K562 (cell line): ENCODE data around the gene UBL3.

Source experiments
- E2F6 ChIP-seq, 2 experiments: IDR thresholded peaks; 2 replicates each; pipeline ENCODE4 v1.6.1; 2011; ENCODE audit warnings: borderline replicate concordance in 1 of 2, control low read depth in 1 of 2, low read depth in 1 of 2, low read length in 1 of 2, mild to moderate bottlenecking in 1 of 2, mixed read lengths in 1 of 2, moderate library complexity in 1 of 2; ENCODE audit not compliant: insufficient read depth in 1 of 2, insufficient read length in 1 of 2, poor library complexity in 1 of 2, severe bottlenecking in 1 of 2; ENCODE audit errors: extremely low read depth in 1 of 2
- MLX ChIP-seq, 2 experiments: fragments of 450-650 bp in 1 of 2; sonication (generic) in 1 of 2; formaldehyde crosslinking; conservative IDR thresholded peaks; 2 replicates each; pipeline versions ENCODE4 v1.4.0 to v1.8.1; 2020 to 2022; ENCODE audit warnings: mild to moderate bottlenecking in 1 of 2, missing genetic modification reagents in 1 of 2
- NFE2 ChIP-seq: IDR thresholded peaks from 2 replicates; pipeline ENCODE4 v1.6.1; 2014; ENCODE audit warnings: antibody characterized with exemption, low read depth
- PCBP1 ChIP-seq: fragments of 200-400 bp; formaldehyde crosslinking; IDR thresholded peaks from 2 replicates; pipeline ENCODE4 v1.6.1; 2018; ENCODE audit warnings: mild to moderate bottlenecking, low read depth, low read length; ENCODE audit not compliant: poor library complexity, severe bottlenecking
- POLR2A ChIP-seq: fragments of 450-650 bp; conservative IDR thresholded peaks from 2 replicates; pipeline ENCODE4 v1.6.1; 2016
- REST ChIP-seq, 2 experiments: fragments of 450-650 bp; formaldehyde crosslinking in 1 of 2; IDR thresholded peaks; 2 replicates each; pipeline versions ENCODE4 v1.4.0 to v1.6.1; 2014 to 2020; ENCODE audit warnings: mild to moderate bottlenecking in 2 of 2, borderline replicate concordance in 1 of 2, low read depth in 1 of 2
- STAT5B ChIP-seq: fragments of 250-450 bp; sonication (Bioruptor Pico); IDR thresholded peaks from 2 replicates; pipeline ENCODE4 v1.8.0; 2021; ENCODE audit warnings: mild to moderate bottlenecking, inconsistent platforms
- YY1 ChIP-seq, 3 experiments: IDR thresholded peaks; 2 replicates each; pipeline ENCODE4 v1.6.1; 2011; ENCODE audit warnings: low read length in 2 of 3, mild to moderate bottlenecking in 2 of 3, moderate library complexity in 2 of 3, borderline replicate concordance in 1 of 3, control low read depth in 1 of 3, low read depth in 1 of 3; ENCODE audit not compliant: insufficient read depth in 3 of 3, insufficient replicate concordance in 2 of 3, control insufficient read depth in 1 of 3, insufficient read length in 1 of 3; ENCODE audit errors: extremely low read depth in 1 of 3
- ZNF263 ChIP-seq: sonication (generic); formaldehyde crosslinking; IDR thresholded peaks from 2 replicates; pipeline ENCODE4 v1.8.0; 2022; ENCODE audit warnings: mild to moderate bottlenecking, missing genetic modification reagents, borderline replicate concordance

GRCh38 chr13:29758531-29759114 is 91.8 kb downstream of the UBL3 start:
- TF ChIP-seq PCBP1 (no peak), MLX (CRISPR knock-in tag; conservative IDR thresholded peaks at IDR 0.05) (no peak), YY1 (IDR thresholded peaks at IDR 0.05; ENCODE audit: borderline replicate concordance in 1 of 3, control insufficient read depth in 1 of 3, extremely low read depth in 1 of 3, insufficient read depth in 3 of 3, insufficient read length in 1 of 3, insufficient replicate concordance in 2 of 3, low read depth in 1 of 3, low read length in 2 of 3) (no peak), NFE2 (no peak), ZNF263 (CRISPR knock-in tag) (no peak), E2F6 (IDR thresholded peaks at IDR 0.05; ENCODE audit: borderline replicate concordance in 1 of 2, extremely low read depth in 1 of 2, insufficient read depth in 1 of 2, insufficient read length in 1 of 2, low read depth in 1 of 2, low read length in 1 of 2, poor library complexity in 1 of 2, severe bottlenecking in 1 of 2) (no peak), STAT5B (no peak), REST (IDR thresholded peaks at IDR 0.05; ENCODE audit: borderline replicate concordance) (no peak), REST (CRISPR knock-in tag; IDR thresholded peaks at IDR 0.05; ENCODE audit: low read depth) (no peak), POLR2A (no peak)
